ENCODE data around the gene SEMA6C.
A peak's percentile ranks its signal among the peaks of the same experiment; 100 is the strongest.

Gene SEMA6C

GRCh38 chr1:151159373-151159772 is 12.9 kb upstream of the SEMA6C start:
- DNase-seq (ENCODE audit: low spot score): no peak

GRCh38 chr1:151158751-151159251 is 12.4 kb upstream of the SEMA6C start:
- no peak for DNase-seq (ENCODE audit: low spot score)

- DNase-seq (ENCODE audit: low spot score): no peak
Observed at GRCh38 chr1:151158326-151158725, 11.9 kb upstream of the SEMA6C start.

- DNase-seq (ENCODE audit: low spot score): no peak
Observed at GRCh38 chr1:151157067-151157531, 10.7 kb upstream of the SEMA6C start.

GRCh38 chr1:151156515-151156819 is 10.0 kb upstream of the SEMA6C start, which contains the start of gene TNFAIP8L2:
Gene TNFAIP8L2, plus strand, starts transcription at chr1:151156649. Its CDS starts 2,049 bp downstream, at chr1:151158698.
- no peak for DNase-seq (ENCODE audit: low spot score)

GRCh38 chr1:151147665-151148064 is 1.2 kb upstream of the SEMA6C start:
- no peak for DNase-seq (ENCODE audit: low spot score)

GRCh38 chr1:151147132-151147503 is 687 bp upstream of the SEMA6C start:
- peak; percentile 53 for DNase-seq (ENCODE audit: low spot score)

- no peak for DNase-seq (ENCODE audit: low spot score)
Observed at GRCh38 chr1:151146072-151146411, 389 bp downstream of the SEMA6C start.

- peak; percentile 39 for DNase-seq (ENCODE audit: low spot score)
Observed at GRCh38 chr1:151145304-151146071, 943 bp downstream of the SEMA6C start.

GRCh38 chr1:151144474-151145303 is 1.7 kb downstream of the SEMA6C start:
- DNase-seq (ENCODE audit: low spot score): peak; percentile 40

- no peak for DNase-seq (ENCODE audit: low spot score)
Observed at GRCh38 chr1:151143986-151144385, 2.4 kb downstream of the SEMA6C start.

GRCh38 chr1:151143057-151143435 is 3.4 kb downstream of the SEMA6C start:
- DNase-seq (ENCODE audit: low spot score): no peak

GRCh38 chr1:151142411-151143056 is 3.9 kb downstream of the SEMA6C start:
- DNase-seq (ENCODE audit: low spot score): no peak

GRCh38 chr1:151137789-151138188 is 8.6 kb downstream of the SEMA6C start:
- DNase-seq (ENCODE audit: low spot score): no peak

GRCh38 chr1:151135433-151136385 is 10.7 kb downstream of the SEMA6C start:
- DNase-seq (ENCODE audit: low spot score): no peak

- DNase-seq (ENCODE audit: low spot score): no peak
Observed at GRCh38 chr1:151134991-151135390, 11.4 kb downstream of the SEMA6C start.

GRCh38 chr1:151134396-151134795 is 12.0 kb downstream of the SEMA6C start:
- no peak for DNase-seq (ENCODE audit: low spot score)

GRCh38 chr1:151133018-151133806 is 13.2 kb downstream of the SEMA6C start:
- DNase-seq (ENCODE audit: low spot score): no peak

GRCh38 chr1:151132335-151133017 is 14.0 kb downstream of the SEMA6C start:
- no peak for DNase-seq (ENCODE audit: low spot score)

- DNase-seq (ENCODE audit: low spot score): no peak
Observed at GRCh38 chr1:151131701-151132334, 14.6 kb downstream of the SEMA6C start.

All from cerebellar cortex (tissue), 1 donor.